Fibroblast of lung (primary cell): ENCODE results near the gene GPR50.

ENCODE experiments used
- CTCF ChIP-seq, 2 donors: IDR thresholded peaks in 1 of 2; conservative IDR thresholded peaks in 1 of 2; 1 replicate in 1 of 2; 2 replicates in 1 of 2; pipeline ENCODE4 v1.5.1; 2011 to 2012; ENCODE audit warnings: low read length in 2 of 2, control low read depth in 1 of 2, inconsistent platforms in 1 of 2, low read depth in 1 of 2, mild to moderate bottlenecking in 1 of 2
- EZH2 ChIP-seq: IDR thresholded peaks from 2 replicates; pipeline ENCODE4 v1.5.1; 2012; ENCODE audit warnings: low read length, control low read depth, mild to moderate bottlenecking; ENCODE audit errors: missing control alignments

DNA sequence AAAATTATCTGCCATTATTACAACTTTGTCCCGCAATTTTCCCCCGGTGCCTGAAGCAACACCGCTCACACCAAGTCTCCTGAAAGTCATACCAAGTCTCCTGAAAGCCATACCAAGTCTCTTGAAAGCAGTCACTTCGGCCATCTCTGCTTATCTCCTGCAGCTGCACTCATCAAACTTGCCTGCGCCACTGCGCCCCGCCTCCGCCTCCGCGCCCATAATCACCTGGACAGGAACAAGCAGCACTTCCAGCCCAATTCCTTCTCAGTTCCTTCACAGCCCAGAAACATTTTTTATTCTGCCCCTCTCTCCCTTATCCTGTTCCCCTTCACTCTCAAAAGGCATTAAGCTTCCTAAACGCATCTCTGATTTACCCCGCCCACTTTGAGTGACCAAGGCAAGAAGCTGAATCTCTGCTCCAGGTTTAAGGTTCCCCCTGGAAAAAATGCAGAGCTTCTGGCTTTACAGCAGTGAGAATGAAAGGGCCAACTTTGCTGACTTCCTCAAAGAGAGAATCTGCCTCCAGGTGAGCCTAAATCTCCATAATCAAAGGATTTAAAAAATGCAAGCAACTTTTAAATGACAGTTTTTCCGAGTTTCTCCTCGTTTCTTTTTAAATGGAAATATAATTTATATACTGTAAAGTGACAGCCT lies 7.7 kb downstream of the GPR50 start:
- TF ChIP-seq CTCF (conservative IDR thresholded peaks at IDR 0.05 in 1 of 2, IDR thresholded peaks at IDR 0.05 in 1 of 2; ENCODE audit: low read depth in 1 of 2, low read length in 2 of 2), result no peak
- no peak for TF ChIP-seq EZH2
